Measurements from ENCODE around the gene DPP6. TPM values are rescaled to one million over a fixed set of nuclear protein-coding genes. Genes with fewer than 3 reads are reported as not detected.

DPP6 gene
- total RNA-seq, 1 experiment from 2014 or later, result not detected

- Histone ChIP-seq H3K4me1 (ENCODE audit: control insufficient read depth, insufficient read depth, low read length) (no peaks in the 10 kb centered on the region; the same call in 1 of the 2 replicates), H3K27me3 (ENCODE audit: control insufficient read depth, insufficient read depth, low read length) (no peaks in the 10 kb centered on the region; the same call in 1 of the 2 replicates), H3K9me3 (ENCODE audit: control insufficient read depth, insufficient read depth, low read depth, low read length) (no peaks in the 10 kb centered on the region), H3K4me3 (ENCODE audit: low read depth in 2 of 2, low read length in 2 of 2) (no peak overlapping the region), H3K27ac (ENCODE audit: low read length) (no peak overlapping the region), H3K36me3 (ENCODE audit: control insufficient read depth, insufficient read depth, low read length) (no peaks in the 10 kb centered on the region)
- TF ChIP-seq CTCF (IDR thresholded peaks at IDR 0.05), result peak; percentile 74
- no peak for TF ChIP-seq SIN3A (IDR thresholded peaks at IDR 0.05; ENCODE audit: borderline replicate concordance, insufficient read depth, low read depth, low read length)
- DNase-seq (ENCODE audit: low read depth, low spot score), result no peak
- intact Hi-C loops (cut with micrococcal nuclease; ENCODE audit: unreplicated experiment), result no loop called here
- CTCF ChIA-PET, result interaction anchor here (0.6 to 1.0 kb wide), 2 partner anchors 44 to 46 kb away, joined by 3 read pairs; no protein-coding TSS in a partner anchor
- in situ Hi-C loops (cut with HindIII; ENCODE audit: low pct_unique_long_range_greater_than_20kb, low sequenced_read_pairs), result no loop called here
- no peak for ATAC-seq
- no TSS peak for BruUV-seq (replicated peaks)
- POLR2A ChIA-PET, result no interaction called here
These were observed 646.6 kb downstream of the DPP6 start for GRCh38 chr7:154698726-154699291.

GRCh38 chr7:154699417-154699816 lies 647.2 kb downstream of the DPP6 start:
- POLR2A ChIA-PET, result no interaction called here
- DNase-seq (ENCODE audit: low read depth, low spot score) (no peak), ATAC-seq (no peak)
- intact Hi-C loops (cut with micrococcal nuclease; ENCODE audit: unreplicated experiment) (no loop called here), in situ Hi-C loops (cut with HindIII; ENCODE audit: low pct_unique_long_range_greater_than_20kb, low sequenced_read_pairs) (no loop called here)
- TF ChIP-seq CTCF (IDR thresholded peaks at IDR 0.05), result no peak
- no peak for TF ChIP-seq TCF7L2 (IDR thresholded peaks at IDR 0.05; ENCODE audit: low read depth, low read length)
- no peak for TF ChIP-seq POLR2AphosphoS5 (IDR thresholded peaks at IDR 0.05; ENCODE audit: low read depth, low read length)
- TF ChIP-seq SIN3A (IDR thresholded peaks at IDR 0.05; ENCODE audit: borderline replicate concordance, insufficient read depth, low read depth, low read length), result no peak
- TF ChIP-seq REST (IDR thresholded peaks at IDR 0.05; ENCODE audit: insufficient read depth in 1 of 2, low read depth in 2 of 2, low read length in 1 of 2), result no peak
- CTCF ChIA-PET, result no interaction called here
- no peaks in the 10 kb centered on the region for H3K36me3 ChIP-seq (ENCODE audit: control insufficient read depth, insufficient read depth, low read length)
- no peaks in the 10 kb centered on the region for H3K9me3 ChIP-seq (ENCODE audit: control insufficient read depth, insufficient read depth, low read depth, low read length)
- H3K4me3 ChIP-seq (ENCODE audit: low read depth in 2 of 2, low read length in 2 of 2), result no peak overlapping the region
- no peak overlapping the region for H3K27ac ChIP-seq (ENCODE audit: low read length)
- no TSS peak for BruUV-seq (replicated peaks)
- H3K27me3 ChIP-seq (ENCODE audit: control insufficient read depth, insufficient read depth, low read length), result no peaks in the 10 kb centered on the region; the same call in 1 of the 2 replicates
- no peaks in the 10 kb centered on the region; the same call in 1 of the 2 replicates for H3K4me1 ChIP-seq (ENCODE audit: control insufficient read depth, insufficient read depth, low read length)

Data from Panc1 (cell line).